ENCODE data around the gene CIBAR2. TPM values are rescaled to one million over a fixed set of nuclear protein-coding genes. Genes with fewer than 3 reads are reported as not detected.

CIBAR2 gene
- total RNA-seq, 1 experiment from 2014 or later = not detected

DNA sequence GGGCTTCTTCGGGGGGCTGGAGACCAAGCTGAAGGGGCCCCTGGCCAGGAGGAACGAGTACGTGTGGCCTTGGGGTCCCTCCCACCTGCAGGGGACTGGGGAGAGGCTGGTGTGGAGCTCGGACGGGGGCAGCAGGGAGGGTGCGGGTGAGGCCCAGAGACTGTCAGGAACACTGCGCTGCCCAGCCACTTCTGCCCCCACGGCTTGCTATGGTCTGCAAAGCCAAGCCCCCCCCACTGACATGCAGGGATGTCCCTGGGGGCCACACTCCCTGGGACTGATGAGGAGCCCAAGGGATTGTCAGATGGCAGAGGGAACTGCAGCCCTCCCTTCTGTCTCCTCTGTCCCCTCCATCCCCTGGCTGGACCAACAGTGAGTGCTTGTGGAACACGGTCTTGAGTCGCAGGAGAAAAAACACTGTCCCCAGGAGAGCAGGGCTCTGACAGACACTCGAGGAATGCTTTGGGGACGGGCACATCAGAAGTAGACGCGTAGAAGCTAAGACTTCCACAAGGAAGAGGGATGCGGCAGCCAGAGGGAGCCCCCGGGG lies 34.6 kb downstream of the CIBAR2 start:
- Histone ChIP-seq H3K23me2 (ENCODE audit: insufficient read length, low read depth, low read length, poor library complexity, severe bottlenecking) (peaks cover 3% of the 10 kb centered on the region), H3K79me2 (ENCODE audit: insufficient read depth, low read length) (no peaks in the 10 kb centered on the region), H3K27me3 (ENCODE audit: insufficient read depth, low read length) (peaks cover 11% of the 10 kb centered on the region; the same call in 1 of the 2 replicates), H3K27ac (ENCODE audit: insufficient read length, low read depth, low read length) (no peak overlapping the region), H3K79me1 (ENCODE audit: insufficient read depth, low read depth, low read length, poor library complexity, severe bottlenecking) (no peaks in the 10 kb centered on the region), H3K56ac (ENCODE audit: insufficient read length, low read depth, low read length) (no peak overlapping the region), H3T11ph (ENCODE audit: low read length) (no peak overlapping the region), H4K20me1 (ENCODE audit: control insufficient read depth, insufficient read depth, insufficient read length) (no peaks in the 10 kb centered on the region), H3K9me3 (ENCODE audit: control insufficient read depth, low read depth, low read length) (no peaks in the 10 kb centered on the region), H3K9ac (ENCODE audit: extremely low read depth, insufficient read length, low read length) (no peak overlapping the region), H3K4ac (ENCODE audit: low read depth, low read length) (no peak overlapping the region), H3K14ac (ENCODE audit: insufficient read depth, low read length) (peak overlapping the region; percentile 39; the same call in 1 of the 2 replicates), H2BK5ac (ENCODE audit: insufficient read length, low read length) (no peak overlapping the region), H2AK5ac (ENCODE audit: insufficient read length, low read length) (no peak overlapping the region), H3K4me2 (ENCODE audit: insufficient read depth, insufficient read length, low read length) (no peak overlapping the region), H4K91ac (ENCODE audit: insufficient read length, low read depth, low read length) (no peak overlapping the region), H3K23ac (ENCODE audit: insufficient read length, low read depth, low read length) (no peak overlapping the region), H4K5ac (ENCODE audit: insufficient read length, low read depth, low read length) (no peak overlapping the region), H2BK12ac (ENCODE audit: insufficient read length, low read depth, low read length) (no peak overlapping the region), H2BK15ac (ENCODE audit: low read depth, low read length) (no peak overlapping the region), H2BK20ac (ENCODE audit: low read depth, low read length, poor library complexity, severe bottlenecking) (no peak overlapping the region), H2AFZ (ENCODE audit: low read length) (no peak overlapping the region), H4K8ac (replicated peaks; ENCODE audit: insufficient read length, low read depth, low read length) (no peak overlapping the region), H2BK120ac (ENCODE audit: low read depth, low read length, poor library complexity, severe bottlenecking) (no peak overlapping the region), H3K4me1 (ENCODE audit: insufficient read depth, low read length) (no peaks in the 10 kb centered on the region; the same call in 1 of the 2 replicates), H3K18ac (ENCODE audit: insufficient read length, low read depth, low read length) (no peak overlapping the region)
- Mint-ChIP-seq H3K4me3 (no peak overlapping the region), H3K36me3 (ENCODE audit: insufficient read depth in 1 of 3, low read depth in 3 of 3) (peaks cover 1 to 18% (median 10%) of the 10 kb centered on the region in 3 experiments; a peak in 5 of 7 replicates), H3K27ac (no peak overlapping the region), H3K9me3 (no peaks in the 10 kb centered on the region), H3K4me1 (peaks cover 39 to 42% of the 10 kb centered on the region in 2 experiments), H3K27me3 (ENCODE audit: low read depth) (peaks cover 76% of the 10 kb centered on the region)
- TF ChIP-seq, protein P1, sequence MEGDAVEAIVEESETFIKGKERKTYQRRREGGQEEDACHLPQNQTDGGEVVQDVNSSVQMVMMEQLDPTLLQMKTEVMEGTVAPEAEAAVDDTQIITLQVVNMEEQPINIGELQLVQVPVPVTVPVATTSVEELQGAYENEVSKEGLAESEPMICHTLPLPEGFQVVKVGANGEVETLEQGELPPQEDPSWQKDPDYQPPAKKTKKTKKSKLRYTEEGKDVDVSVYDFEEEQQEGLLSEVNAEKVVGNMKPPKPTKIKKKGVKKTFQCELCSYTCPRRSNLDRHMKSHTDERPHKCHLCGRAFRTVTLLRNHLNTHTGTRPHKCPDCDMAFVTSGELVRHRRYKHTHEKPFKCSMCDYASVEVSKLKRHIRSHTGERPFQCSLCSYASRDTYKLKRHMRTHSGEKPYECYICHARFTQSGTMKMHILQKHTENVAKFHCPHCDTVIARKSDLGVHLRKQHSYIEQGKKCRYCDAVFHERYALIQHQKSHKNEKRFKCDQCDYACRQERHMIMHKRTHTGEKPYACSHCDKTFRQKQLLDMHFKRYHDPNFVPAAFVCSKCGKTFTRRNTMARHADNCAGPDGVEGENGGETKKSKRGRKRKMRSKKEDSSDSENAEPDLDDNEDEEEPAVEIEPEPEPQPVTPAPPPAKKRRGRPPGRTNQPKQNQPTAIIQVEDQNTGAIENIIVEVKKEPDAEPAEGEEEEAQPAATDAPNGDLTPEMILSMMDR (conservative IDR thresholded peaks at IDR 0.05) = no peak
- no peak for DNase-seq
- no CpG with 5 or more reads among the region's 16 CpGs for WGBS (ENCODE audit: extremely low coverage, insufficient read length, low lambda C conversion rate)

Data from H9 (cell line).